Pancreas (tissue), 10 donors: ENCODE results near the gene FAM193A. TPM values are rescaled to one million over a fixed set of nuclear protein-coding genes. Genes with fewer than 3 reads are reported as not detected.

Experiments
- ATAC-seq, 4 donors: fragments of 200-7000 bp; cut with Tn5 transposase; one replicate each; pipeline versions ENCODE4 v1.8.0 to v1.9.1; 2020; ENCODE audit warnings: mild to moderate bottlenecking in 4 of 4, moderate library complexity in 4 of 4
- DNase-seq, 6 donors: peaks; one replicate each; pipeline ENCODE4 v3.0.0-alpha.2; 2020
- FAIRE-seq: peaks from 2 replicates; lab custom pipeline; 2012; peaks lifted over from hg19 to GRCh38; lab: Jason Lieb, UNC
- H3K27ac ChIP-seq, 4 donors: fragments of 200-600 bp; sonication (generic); 1 replicate in 3 of 4; 2 replicates in 1 of 4; pipeline versions ENCODE4 v1.5.0 to v1.8.0; 2020
- H3K27me3 ChIP-seq, 4 donors: fragments of 200-600 bp; one replicate each; pipeline ENCODE4 v1.8.0; 2021
- H3K36me3 ChIP-seq, 3 donors: fragments of 200-600 bp; sonication (generic) in 1 of 3; one replicate each; pipeline versions ENCODE4 v1.5.0 to v1.8.0; 2020 to 2021
- H3K4me1 ChIP-seq, 3 donors: fragments of 200-600 bp; one replicate each; pipeline ENCODE4 v1.8.0; 2021
- H3K4me3 ChIP-seq, 4 donors: fragments of 200-600 bp; sonication (generic) in 2 of 4; one replicate each; pipeline versions ENCODE4 v1.5.0 to v1.8.0; 2020 to 2021
- H3K9me3 ChIP-seq, 4 donors: fragments of 200-600 bp; one replicate each; pipeline ENCODE4 v1.8.0; 2021
- CTCF ChIP-seq, 4 donors: fragments of 200-600 bp; sonication (generic) in 3 of 4; IDR thresholded peaks; one replicate each; pipeline versions ENCODE4 v1.5.0 to v1.8.0; 2021; ENCODE audit warnings: antibody characterized with exemption in 4 of 4
- WGBS, 2 donors: extraction: QIAGEN DNeasy Blood & Tissue Kit; methylation state at CpG; one replicate each; pipeline ENCODE4 v1.1.7; 2013; 5-methylcytosine and 5-hydroxymethylcytosine counted together
- intact Hi-C, 3 donors: fragments of 100-400 bp; cut with DNase I; formaldehyde crosslinking; loops; one replicate each; pipeline versions ENCODE4 v1.11.1 to v1.14.2; 2022
- polyA plus RNA-seq, 2 donors: library from polyadenylated mRNA; stranded (reverse); fragments of 200-250 nt; gene quantifications; one replicate each; pipeline ENCODE4 v1.2.3, GENCODE V29; 2013
- total RNA-seq, 6 donors: library from RNA; stranded (reverse); fragmentation: NEBNext Ultra II Directional in 4 of 6; extraction: Animal tissue kit (Norgen Biotek cat#: 25700) in 4 of 6; gene quantifications; one replicate each; pipeline versions ENCODE4 v1.2.1 to v1.2.4, GENCODE V29; 2021 to 2023
- donor health status: healthy with polysubstance abuse.
- donor health status: DM: no; HTN: no; CAD: no; lungs with moderate emphysema.
- donor health status: DM: no; HTN: no; CAD: no.
- donor health status: control.
- donor health status: control.
- donor health status: Bipolar disorder and iron deficiency.
- donor health status: DM: yes; HTN: yes; CAD: no.
- donor health status: DM: no; HTN: no; CAD: no.
- donor health status: DM: no; HTN: no; CAD: no.
- donor health status: DM: yes; HTN: yes; CAD: no.

The FAM193A gene
- total and polyA plus RNA-seq, 8 donors, result 10.1 to 17.0 (median 10.7) TPM

- WGBS, 2 donors, result 97 to 98% methylated on average over 9 of the region's 9 CpGs
- no peak overlapping the region for H3K4me3 ChIP-seq
- ATAC-seq (no peak), FAIRE-seq (no peak), DNase-seq (peak in 1 of 6 donors; percentile 40)
- TF ChIP-seq CTCF (IDR thresholded peaks at IDR 0.05), result no peak
- H3K9me3 ChIP-seq, result no peaks in the 10 kb centered on the region
- no peak overlapping the region for H3K27ac ChIP-seq
- no peaks in the 10 kb centered on the region for H3K27me3 ChIP-seq
- intact Hi-C loops, result no loop called here
- no peaks in the 10 kb centered on the region for H3K4me1 ChIP-seq
- peaks cover 4 to 18% (median 5%) of the 10 kb centered on the region in 3 donors for H3K36me3 ChIP-seq
Measured at GRCh38 chr4:2729533-2729875, 193.1 kb downstream of the FAM193A start.

GRCh38 chr4:2731907-2732317 is 195.5 kb downstream of the FAM193A start:
- no peaks in the 10 kb centered on the region for H3K4me1 ChIP-seq
- ATAC-seq (peak in 1 of 4 donors; percentile 19), FAIRE-seq (no peak), DNase-seq (peak in 2 of 6 donors; percentile 51 to 52)
- peaks cover 4 to 18% (median 5%) of the 10 kb centered on the region in 3 donors for H3K36me3 ChIP-seq
- H3K27ac ChIP-seq, result no peak overlapping the region
- no peak overlapping the region for H3K4me3 ChIP-seq
- WGBS, 2 donors, result 91 to 96% methylated on average over 25 to 28 of the region's 28 CpGs
- H3K9me3 ChIP-seq, result no peaks in the 10 kb centered on the region
- intact Hi-C loops, result no loop called here
- TF ChIP-seq CTCF (IDR thresholded peaks at IDR 0.05), result no peak
- no peaks in the 10 kb centered on the region for H3K27me3 ChIP-seq

GRCh38 chr4:2732526-2732925 is 196.1 kb downstream of the FAM193A start:
- Histone ChIP-seq H3K36me3 (peaks cover 4 to 18% (median 5%) of the 10 kb centered on the region in 3 donors), H3K4me1 (no peaks in the 10 kb centered on the region), H3K27me3 (no peaks in the 10 kb centered on the region), H3K27ac (no peak overlapping the region), H3K9me3 (no peaks in the 10 kb centered on the region), H3K4me3 (no peak overlapping the region)
- FAIRE-seq (no peak), DNase-seq (peak in 1 of 6 donors; percentile 37), ATAC-seq (peak in 1 of 4 donors; percentile 6)
- no peak for TF ChIP-seq CTCF (IDR thresholded peaks at IDR 0.05)
- intact Hi-C loops, result no loop called here
- WGBS, 2 donors, result 90 to 95% methylated on average over 6 of the region's 6 CpGs

- no peaks in the 10 kb centered on the region for H3K4me1 ChIP-seq
- H3K4me3 ChIP-seq, result no peak overlapping the region
- intact Hi-C loops, result no loop called here
- H3K36me3 ChIP-seq, result peaks cover 4 to 18% (median 5%) of the 10 kb centered on the region in 3 donors
- H3K9me3 ChIP-seq, result no peaks in the 10 kb centered on the region
- no peak for TF ChIP-seq CTCF (IDR thresholded peaks at IDR 0.05)
- WGBS, 2 donors, result 83 to 84% methylated on average over 21 of the region's 21 CpGs
- ATAC-seq, result peak in 2 of 4 donors; percentile 28 to 47
- DNase-seq, result peak in 2 of 6 donors; percentile 42 to 53
- H3K27me3 ChIP-seq, result no peaks in the 10 kb centered on the region
- no peak overlapping the region for H3K27ac ChIP-seq
- FAIRE-seq, result no peak
Measured at GRCh38 chr4:2733001-2733843, 196.8 kb downstream of the FAM193A start.
